ENCODE results near the gene PAXIP1. TPM values are rescaled to one million over a fixed set of nuclear protein-coding genes. Genes with fewer than 3 reads are reported as not detected.

The PAXIP1 gene
- total and polyA plus RNA-seq, 2 donors (not counting 3 experiments of a cell fraction or from before 2014, with no cell fraction given) = 10.0 to 15.8 TPM

GRCh38 chr7:154914308-154914995 is 88.5 kb downstream of the PAXIP1 start:
- FAIRE-seq (no peak), DNase-seq (ENCODE audit: low read depth, low spot score) (peak; percentile 6)
- Histone ChIP-seq H3K9me3 (replicated peaks; ENCODE audit: control insufficient read depth, insufficient read depth, low read length) (no peaks in the 10 kb centered on the region), H3K36me3 (ENCODE audit: control insufficient read depth in 2 of 2, extremely low read depth in 1 of 2, insufficient read depth in 2 of 2, low read length in 2 of 2) (no peaks in the 10 kb centered on the region), H3K9me1 (replicated peaks; ENCODE audit: control insufficient read depth, extremely low read depth, insufficient read depth, low read length) (no peaks in the 10 kb centered on the region), H3K4me2 (ENCODE audit: insufficient read depth, low read length) (peak overlapping the region; percentile 60), H2AFZ (ENCODE audit: low read depth, low read length) (peak overlapping the region; percentile 94), H3K27ac (ENCODE audit: insufficient read depth, low read depth, low read length) (no peak overlapping the region), H3K4me3 (replicated peaks in 1 of 3; ENCODE audit: insufficient read depth in 1 of 3, low read depth in 1 of 3, low read length in 3 of 3) (no peak overlapping the region), H4K20me1 (replicated peaks; ENCODE audit: control insufficient read depth, extremely low read depth, insufficient read depth, low read length) (no peaks in the 10 kb centered on the region), H3K27me3 (ENCODE audit: control insufficient read depth in 2 of 2, insufficient read depth in 2 of 2, low read length in 2 of 2) (peaks cover 0 to 11% of the 10 kb centered on the region in 2 experiments), H3K79me2 (ENCODE audit: control insufficient read depth, insufficient read depth, low read length) (no peaks in the 10 kb centered on the region), H3K9ac (replicated peaks; ENCODE audit: extremely low read depth, insufficient read depth, low read length) (no peak overlapping the region), H3K4me1 (ENCODE audit: control insufficient read depth, extremely low read depth, insufficient read depth, low read length) (peaks cover 4% of the 10 kb centered on the region)
- POLR2A ChIA-PET = no interaction called here
- intact Hi-C loops (cut with micrococcal nuclease) (loop anchor here (5.0 kb wide), 1 partner anchor 618 kb away; no protein-coding TSS in a partner anchor), dilution Hi-C loops (cut with MboI; ENCODE audit: extremely low pct_ligation_motif_present, low sequenced_read_pairs) (no loop called here)
- TF ChIP-seq FOS (IDR thresholded peaks at IDR 0.05; ENCODE audit: borderline replicate concordance, insufficient read depth, low read length) = no peak
- TF ChIP-seq EZH2 (IDR thresholded peaks at IDR 0.05; ENCODE audit: borderline replicate concordance, low read depth, low read length, severe bottlenecking) = peak; percentile 58
- no peak for TF ChIP-seq CTCF (IDR thresholded peaks at IDR 0.05; ENCODE audit: extremely low read depth in 1 of 2, insufficient read depth in 1 of 2, low read depth in 1 of 2, low read length in 2 of 2)
- TF ChIP-seq GATA2 (IDR thresholded peaks at IDR 0.05; ENCODE audit: insufficient read depth, insufficient read length, low read depth, low read length) = no peak
- no TSS peak for BruUV-seq (replicated peaks)
- CTCF ChIA-PET = interaction anchor here (0.5 to 5.6 kb wide), 17 partner anchors 9 to 761 kb away, joined by 3 to 49 read pairs (median 4); partner anchors contain the start of gene INSIG1
